Measurements from ENCODE around the gene PISD. TPM values are rescaled to one million over a fixed set of nuclear protein-coding genes. Genes with fewer than 3 reads are reported as not detected.
A peak's percentile ranks its signal among the peaks of the same experiment; 100 is the strongest.

Gene PISD
- total and polyA plus RNA-seq, 9 of the 15 experiments (the other 6 are each of a cell fraction or from before 2014, with no cell fraction given): 24.5 to 65.9 (median 36.6) TPM

- peak; percentile 96 for TF ChIP-seq TFAP4 (CRISPR knock-in tag; IDR thresholded peaks at IDR 0.05; ENCODE audit: borderline replicate concordance)
- peak; percentile 73; the same call in 1 of the 2 replicates for TF ChIP-seq ZNF766 (CRISPR knock-in tag; conservative IDR thresholded peaks at IDR 0.05)
- TF ChIP-seq OTX1 (CRISPR knock-in tag; IDR thresholded peaks at IDR 0.05): no peak
- TF ChIP-seq KLF10 (CRISPR knock-in tag; IDR thresholded peaks at IDR 0.05): no peak
- 0 out of 2 replicates have a peak, but pooled peaks have one; percentile 56 for TF ChIP-seq SMARCE1 (IDR thresholded peaks at IDR 0.05)
- TF ChIP-seq CREBBP (IDR thresholded peaks at IDR 0.05; ENCODE audit: low read depth, low read length): no peak
- no peak for TF ChIP-seq TCF15 (CRISPR knock-in tag; IDR thresholded peaks at IDR 0.05)
- no peak for TF ChIP-seq ZNF586 (CRISPR knock-in tag; conservative IDR thresholded peaks at IDR 0.05)
- peak in 1 of 2 experiments; percentile 54; a peak in 1 of 4 replicates for TF ChIP-seq ZMIZ1 (IDR thresholded peaks at IDR 0.05; ENCODE audit: low read depth in 2 of 2, low read length in 2 of 2)
- TF ChIP-seq SAP30 (IDR thresholded peaks at IDR 0.05; ENCODE audit: borderline replicate concordance, insufficient read depth, low read depth, low read length, poor library complexity, severe bottlenecking): no peak
- no peak for TF ChIP-seq ZNF551 (CRISPR knock-in tag; IDR thresholded peaks at IDR 0.05)
- TF ChIP-seq ZNF57 (CRISPR knock-in tag; IDR thresholded peaks at IDR 0.05): no peak
- TF ChIP-seq CSDE1 (IDR thresholded peaks at IDR 0.05): no peak
- TF ChIP-seq HNRNPUL1 (IDR thresholded peaks at IDR 0.05; ENCODE audit: low read length): no peak
- TF ChIP-seq STAT5A (IDR thresholded peaks at IDR 0.05; ENCODE audit: borderline replicate concordance, low read length): peak; percentile 50; the same call in 1 of the 2 replicates
- no peak for TF ChIP-seq MCM3 (IDR thresholded peaks at IDR 0.05)
- TF ChIP-seq L3MBTL2 (IDR thresholded peaks at IDR 0.05): peak; percentile 39; the same call in 1 of the 2 replicates
- TF ChIP-seq PRMT5 (CRISPR knock-in tag; IDR thresholded peaks at IDR 0.05): no peak
- TF ChIP-seq ZNF561 (CRISPR knock-in tag; conservative IDR thresholded peaks at IDR 0.05): no peak
- no peak for TF ChIP-seq RBM39 (optimal IDR thresholded peaks at IDR 0.05; ENCODE audit: low read depth, low read length)
These were observed 58.9 kb downstream of the PISD start (continued) for GRCh38 chr22:31603081-31603525.
